GM12891 (cell line): ENCODE data around the gene GMDS.

ENCODE experiments used
- DNase-seq: peaks from one replicate; pipeline ENCODE4 v3.0.0; 2011; ENCODE audit warnings: low spot score; ENCODE audit not compliant: insufficient read length
- FAIRE-seq: peaks from 2 replicates; lab custom pipeline; 2011; peaks lifted over from hg19 to GRCh38; lab: Jason Lieb, UNC
- PAX5 ChIP-seq: IDR thresholded peaks from 2 replicates; pipeline ENCODE4 v1.6.1; 2011; ENCODE audit warnings: low read length, moderate library complexity, mild to moderate bottlenecking; ENCODE audit not compliant: insufficient read depth, severe bottlenecking
- POLR2A ChIP-seq: IDR thresholded peaks from 2 replicates; pipeline ENCODE4 v1.6.1; 2011; ENCODE audit warnings: low read depth, low read length, control low read depth
- POLR2AphosphoS5 ChIP-seq: IDR thresholded peaks from 2 replicates; pipeline ENCODE4 v1.6.1; 2011; ENCODE audit warnings: low read depth, low read length, control low read depth
- POU2F2 ChIP-seq: IDR thresholded peaks from 2 replicates; pipeline ENCODE4 v1.6.1; 2011; ENCODE audit warnings: low read depth, mild to moderate bottlenecking, control low read depth, low read length, moderate library complexity
- SPI1 ChIP-seq: IDR thresholded peaks from 2 replicates; pipeline ENCODE4 v1.6.1; 2011; ENCODE audit warnings: low read depth, low read length, control low read depth
- TAF1 ChIP-seq: IDR thresholded peaks from 2 replicates; pipeline ENCODE4 v1.6.1; 2011; ENCODE audit warnings: low read depth, low read length, control low read depth

GMDS gene

GRCh38 chr6:2226775-2227174, 18.6 kb downstream of the GMDS start:
- DNase-seq (no peak), FAIRE-seq (no peak)
- TF ChIP-seq POLR2A (no peak), POLR2AphosphoS5 (no peak)

- FAIRE-seq (no peak), DNase-seq (no peak)
- no peak for TF ChIP-seq TAF1
Observed at GRCh38 chr6:2225422-2226392, 19.7 kb downstream of the GMDS start.

GRCh38 chr6:2224847-2225382, 20.5 kb downstream of the GMDS start:
- FAIRE-seq (no peak), DNase-seq (no peak)
- TF ChIP-seq PAX5, result no peak
- no peak for TF ChIP-seq POU2F2
- no peak for TF ChIP-seq SPI1
- TF ChIP-seq POLR2AphosphoS5, result no peak

- TF ChIP-seq POLR2A (no peak), PAX5 (no peak), SPI1 (no peak), TAF1 (no peak), POLR2AphosphoS5 (no peak), POU2F2 (no peak)
- peak; percentile 75 for FAIRE-seq
- DNase-seq, result no peak
Observed at GRCh38 chr6:2222275-2222842, 23.0 kb downstream of the GMDS start.

GRCh38 chr6:2221726-2222274, 23.6 kb downstream of the GMDS start:
- DNase-seq (peak; percentile 36), FAIRE-seq (no peak)
- TF ChIP-seq TAF1 (no peak), POLR2A (no peak; the same call in 1 of the 2 replicates), POLR2AphosphoS5 (no peak), POU2F2 (no peak), PAX5 (no peak), SPI1 (no peak)

- FAIRE-seq (peak; percentile 51), DNase-seq (no peak)
- TF ChIP-seq TAF1 (no peak), SPI1 (no peak), PAX5 (no peak), POLR2AphosphoS5 (no peak), POLR2A (no peak), POU2F2 (no peak)
Observed at GRCh38 chr6:2220154-2220553, 25.3 kb downstream of the GMDS start.

- FAIRE-seq (no peak), DNase-seq (no peak)
- TF ChIP-seq SPI1, result no peak
- no peak for TF ChIP-seq POLR2AphosphoS5
- TF ChIP-seq PAX5, result no peak
- TF ChIP-seq TAF1, result no peak
- no peak for TF ChIP-seq POU2F2
- TF ChIP-seq POLR2A, result no peak
Observed at GRCh38 chr6:2218866-2219265, 26.5 kb downstream of the GMDS start.

- no peak for FAIRE-seq
Observed at GRCh38 chr6:2216794-2217383, 28.5 kb downstream of the GMDS start.

GRCh38 chr6:2215342-2215741, 30.1 kb downstream of the GMDS start:
- DNase-seq (no peak), FAIRE-seq (no peak)
- TF ChIP-seq POU2F2 (no peak), POLR2A (no peak), PAX5 (no peak), TAF1 (no peak)

More at GRCh38 chr6:2216794-2217383, 28.5 kb downstream of the GMDS start:
- TF ChIP-seq POU2F2 (no peak), PAX5 (no peak), TAF1 (no peak), POLR2A (no peak), POLR2AphosphoS5 (no peak), SPI1 (no peak)
- no peak for DNase-seq

- FAIRE-seq, result no peak
- no peak for TF ChIP-seq POLR2AphosphoS5
- TF ChIP-seq SPI1, result no peak
- no peak for DNase-seq
Observed at GRCh38 chr6:2213086-2213485, 32.3 kb downstream of the GMDS start.
